ENCODE data around the gene SDR39U1.

SDR39U1 gene

DNA sequence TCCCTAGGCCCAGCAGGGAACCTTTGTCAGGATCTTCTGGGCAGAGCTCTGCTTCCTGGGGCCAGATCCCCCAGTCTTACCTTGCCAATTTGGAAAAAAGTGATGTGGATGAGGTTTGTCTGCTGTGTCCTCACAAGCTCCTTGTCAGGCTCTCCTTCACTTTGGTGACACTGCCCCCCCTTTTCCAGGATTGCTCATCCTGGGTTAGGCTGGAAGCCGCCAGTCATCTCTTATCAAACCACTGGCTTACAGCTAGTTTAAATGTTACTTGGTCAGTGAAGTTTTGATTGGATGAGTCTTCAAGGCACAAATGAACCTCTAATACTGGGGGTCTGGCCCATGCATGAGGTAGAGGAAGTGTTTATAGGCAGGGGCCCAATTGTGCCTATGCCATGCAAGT is 28.5 kb downstream of the SDR39U1 start:
- Histone ChIP-seq H3K79me1 (ENCODE audit: low read length) (no peaks in the 10 kb centered on the region), H3K14ac (ENCODE audit: low read length) (no peak overlapping the region), H3K9me3 (ENCODE audit: insufficient read depth, low read depth, low read length) (no peaks in the 10 kb centered on the region), H3K18ac (ENCODE audit: low read length) (no peak overlapping the region), H3K4me2 (ENCODE audit: low read length) (no peak overlapping the region), H4K91ac (ENCODE audit: low read depth, low read length) (no peak overlapping the region), H3K79me2 (ENCODE audit: control insufficient read depth, insufficient read depth, low read length, poor library complexity) (no peaks in the 10 kb centered on the region), H3K4me1 (ENCODE audit: control insufficient read depth in 1 of 2, insufficient read depth in 2 of 2, low read length in 2 of 2) (no peaks in the 10 kb centered on the region), H4K12ac (ENCODE audit: low read depth, low read length) (no peak overlapping the region), H4K8ac (ENCODE audit: low read depth, low read length) (no peak overlapping the region), H3K27me3 (ENCODE audit: insufficient read depth, low read length) (no peaks in the 10 kb centered on the region), H3K4me3 (ENCODE audit: low read depth, low read length) (no peak overlapping the region), H3K4ac (ENCODE audit: low read depth, low read length) (no peak overlapping the region), H3K9ac (ENCODE audit: low read length) (no peak overlapping the region), H3K36me3 (ENCODE audit: control insufficient read depth in 1 of 2, insufficient read depth in 2 of 2, low read length in 2 of 2) (peaks cover 56 to 62% of the 10 kb centered on the region in 2 experiments), H3K27ac (ENCODE audit: low read depth, low read length) (no peak overlapping the region), H3K23ac (ENCODE audit: low read length) (no peak overlapping the region), H2BK5ac (ENCODE audit: low read depth, low read length, poor library complexity) (no peak overlapping the region), H2AFZ (ENCODE audit: insufficient read depth, low read length, poor library complexity) (no peak overlapping the region), H2AK5ac (ENCODE audit: low read length) (no peak overlapping the region), H2BK120ac (ENCODE audit: insufficient read depth, low read length, poor library complexity) (no peak overlapping the region), H2BK12ac (ENCODE audit: low read length) (no peak overlapping the region)
- DNase-seq = no peak
- WGBS (ENCODE audit: extremely low coverage, insufficient coverage, insufficient read length) = no CpG with 5 or more reads among the region's 1 CpG

DNA sequence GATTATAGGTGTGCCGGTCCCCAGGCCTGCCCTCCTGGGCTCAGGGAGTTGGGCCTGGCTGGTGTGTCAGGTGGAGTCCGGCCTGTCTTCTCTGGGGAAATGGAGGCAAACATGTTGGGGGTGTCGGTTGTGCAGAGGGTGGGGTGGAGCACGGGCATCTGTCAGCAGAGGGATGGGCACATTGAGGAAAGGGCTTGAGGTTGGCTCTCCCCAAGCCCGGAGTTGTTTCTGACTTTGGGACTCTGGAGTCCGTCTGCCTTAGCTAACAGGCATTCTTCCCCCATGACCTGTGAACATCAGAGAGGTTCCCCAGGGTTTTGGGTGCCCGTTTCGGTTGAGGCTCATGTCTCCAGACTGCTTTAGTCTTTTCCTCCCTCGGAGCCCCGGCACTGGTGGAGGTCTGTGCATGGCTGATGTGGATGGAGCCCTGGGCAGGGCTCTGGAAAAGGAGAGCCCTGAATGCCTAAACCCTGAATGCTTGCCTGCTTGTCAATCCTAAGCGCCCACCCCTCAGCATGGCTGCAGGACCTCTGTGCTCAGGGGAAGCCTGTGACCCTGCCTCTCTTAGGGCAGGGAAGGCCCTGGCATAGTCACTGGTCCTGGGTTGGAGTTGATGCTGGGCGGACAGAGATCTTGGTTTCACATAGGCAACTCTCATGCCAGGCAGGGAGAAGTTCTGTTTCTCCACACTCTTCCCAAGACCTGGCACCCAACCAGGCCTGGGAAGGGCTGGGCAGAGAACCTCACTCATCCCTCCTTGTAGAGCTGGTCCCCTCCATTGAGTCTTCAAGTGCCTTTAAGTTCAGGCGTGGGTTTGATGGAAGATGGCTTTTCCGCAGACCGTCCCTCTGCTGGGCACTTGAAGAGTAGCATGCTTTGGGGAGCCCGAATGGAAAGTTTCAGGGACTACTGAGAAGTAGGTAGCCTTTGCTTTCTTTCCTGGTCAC is 30.9 kb downstream of the SDR39U1 start:
- no peak overlapping the region for H3K27ac ChIP-seq (ENCODE audit: low read depth, low read length)
- H3K27me3 ChIP-seq (ENCODE audit: insufficient read depth, low read length) = no peaks in the 10 kb centered on the region
- H4K91ac ChIP-seq (ENCODE audit: low read depth, low read length) = no peak overlapping the region
- no peak overlapping the region for H2BK120ac ChIP-seq (ENCODE audit: insufficient read depth, low read length, poor library complexity)
- no peak overlapping the region for H3K4ac ChIP-seq (ENCODE audit: low read depth, low read length)
- H2BK12ac ChIP-seq (ENCODE audit: low read length) = no peak overlapping the region
- no peak overlapping the region for H3K18ac ChIP-seq (ENCODE audit: low read length)
- H2AFZ ChIP-seq (ENCODE audit: insufficient read depth, low read length, poor library complexity) = no peak overlapping the region
- H4K12ac ChIP-seq (ENCODE audit: low read depth, low read length) = no peak overlapping the region
- H3K9me3 ChIP-seq (ENCODE audit: insufficient read depth, low read depth, low read length) = no peaks in the 10 kb centered on the region
- WGBS (ENCODE audit: extremely low coverage, insufficient coverage, insufficient read length) = no CpG with 5 or more reads among the region's 16 CpGs
- H4K8ac ChIP-seq (ENCODE audit: low read depth, low read length) = no peak overlapping the region
- H3K4me1 ChIP-seq (ENCODE audit: control insufficient read depth in 1 of 2, insufficient read depth in 2 of 2, low read length in 2 of 2) = no peaks in the 10 kb centered on the region
- H2AK5ac ChIP-seq (ENCODE audit: low read length) = no peak overlapping the region
- H3K79me2 ChIP-seq (ENCODE audit: control insufficient read depth, insufficient read depth, low read length, poor library complexity) = no peaks in the 10 kb centered on the region
- no peak overlapping the region for H3K4me2 ChIP-seq (ENCODE audit: low read length)
- H3K36me3 ChIP-seq (ENCODE audit: control insufficient read depth in 1 of 2, insufficient read depth in 2 of 2, low read length in 2 of 2) = peaks cover 74 to 85% of the 10 kb centered on the region in 2 experiments
- H3K4me3 ChIP-seq (ENCODE audit: low read depth, low read length) = no peak overlapping the region
- peak; percentile 47 to 74 for DNase-seq
- H3K79me1 ChIP-seq (ENCODE audit: low read length) = no peaks in the 10 kb centered on the region
- H3K23ac ChIP-seq (ENCODE audit: low read length) = no peak overlapping the region
- no peak overlapping the region for H3K9ac ChIP-seq (ENCODE audit: low read length)
- H2BK5ac ChIP-seq (ENCODE audit: low read depth, low read length, poor library complexity) = no peak overlapping the region
- no peak overlapping the region for H3K14ac ChIP-seq (ENCODE audit: low read length)

DNA sequence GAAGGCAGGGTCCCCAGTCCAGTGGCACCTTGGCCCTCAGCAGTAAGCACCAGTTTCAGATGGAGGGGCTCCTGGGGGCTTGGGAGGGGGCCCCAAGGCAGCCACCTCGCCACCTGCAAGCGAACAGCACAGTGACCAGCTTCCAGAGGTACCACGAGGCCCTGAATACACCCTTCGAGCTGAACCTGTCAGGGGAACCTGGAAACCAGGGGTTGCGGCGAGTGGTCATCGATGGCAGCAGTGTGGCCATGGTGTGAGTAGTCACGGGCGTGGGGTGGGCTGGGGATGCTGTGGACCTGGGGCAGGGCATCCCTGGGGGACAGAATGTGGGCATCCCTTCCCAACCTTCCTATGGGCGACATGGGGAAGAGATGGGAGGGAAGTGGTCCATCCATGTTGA is 32.6 kb downstream of the SDR39U1 start:
- no CpG with 5 or more reads among the region's 10 CpGs for WGBS (ENCODE audit: extremely low coverage, insufficient coverage, insufficient read length)

DNA sequence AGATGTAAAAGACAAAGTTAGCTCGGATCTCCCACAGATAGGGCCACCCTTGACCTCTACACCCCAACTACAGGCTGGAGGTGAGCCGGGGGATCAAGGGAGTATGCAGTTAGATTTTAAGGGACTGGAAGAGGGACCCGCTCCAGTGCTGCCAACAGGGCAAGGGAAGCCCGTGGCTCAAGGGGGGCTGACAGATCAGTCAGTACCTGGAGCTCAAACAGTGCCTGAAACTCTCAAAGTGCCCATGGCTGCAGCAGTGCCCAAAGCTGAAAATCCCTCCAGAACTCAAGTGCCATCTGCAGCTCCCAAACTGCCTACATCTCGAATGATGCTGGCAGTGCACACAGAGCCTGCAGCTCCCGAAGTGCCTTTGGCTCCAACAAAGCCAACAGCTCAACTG is 33.4 kb downstream of the SDR39U1 start:
- H2BK120ac ChIP-seq (ENCODE audit: insufficient read depth, low read length, poor library complexity) = no peak overlapping the region
- no peak overlapping the region for H2AFZ ChIP-seq (ENCODE audit: insufficient read depth, low read length, poor library complexity)
- H4K91ac ChIP-seq (ENCODE audit: low read depth, low read length) = no peak overlapping the region
- no peak overlapping the region for H4K12ac ChIP-seq (ENCODE audit: low read depth, low read length)
- H3K4me2 ChIP-seq (ENCODE audit: low read length) = no peak overlapping the region
- H3K36me3 ChIP-seq (ENCODE audit: control insufficient read depth in 1 of 2, insufficient read depth in 2 of 2, low read length in 2 of 2) = peaks cover 61 to 70% of the 10 kb centered on the region in 2 experiments
- H3K14ac ChIP-seq (ENCODE audit: low read length) = no peak overlapping the region
- H3K23ac ChIP-seq (ENCODE audit: low read length) = no peak overlapping the region
- H3K4ac ChIP-seq (ENCODE audit: low read depth, low read length) = no peak overlapping the region
- H3K4me1 ChIP-seq (ENCODE audit: control insufficient read depth in 1 of 2, insufficient read depth in 2 of 2, low read length in 2 of 2) = no peaks in the 10 kb centered on the region
- no peak overlapping the region for H2BK12ac ChIP-seq (ENCODE audit: low read length)
- no peak overlapping the region for H3K27ac ChIP-seq (ENCODE audit: low read depth, low read length)
- H3K9me3 ChIP-seq (ENCODE audit: insufficient read depth, low read depth, low read length) = no peaks in the 10 kb centered on the region
- no peak overlapping the region for H4K8ac ChIP-seq (ENCODE audit: low read depth, low read length)
- H2BK5ac ChIP-seq (ENCODE audit: low read depth, low read length, poor library complexity) = no peak overlapping the region
- H3K18ac ChIP-seq (ENCODE audit: low read length) = no peak overlapping the region
- no peak overlapping the region for H2AK5ac ChIP-seq (ENCODE audit: low read length)
- H3K4me3 ChIP-seq (ENCODE audit: low read depth, low read length) = no peak overlapping the region
- DNase-seq = no peak
- no peak overlapping the region for H3K9ac ChIP-seq (ENCODE audit: low read length)
- H3K79me2 ChIP-seq (ENCODE audit: control insufficient read depth, insufficient read depth, low read length, poor library complexity) = no peaks in the 10 kb centered on the region
- no CpG with 5 or more reads among the region's 6 CpGs for WGBS (ENCODE audit: extremely low coverage, insufficient coverage, insufficient read length)
- no peaks in the 10 kb centered on the region for H3K79me1 ChIP-seq (ENCODE audit: low read length)
- H3K27me3 ChIP-seq (ENCODE audit: insufficient read depth, low read length) = no peaks in the 10 kb centered on the region

More for the DNA sequence above, 32.6 kb downstream of the SDR39U1 start:
- no peak overlapping the region for H3K4ac ChIP-seq (ENCODE audit: low read depth, low read length)
- H3K27me3 ChIP-seq (ENCODE audit: insufficient read depth, low read length) = no peaks in the 10 kb centered on the region
- H2AFZ ChIP-seq (ENCODE audit: insufficient read depth, low read length, poor library complexity) = no peak overlapping the region
- no peaks in the 10 kb centered on the region for H3K79me2 ChIP-seq (ENCODE audit: control insufficient read depth, insufficient read depth, low read length, poor library complexity)
- no peaks in the 10 kb centered on the region for H3K79me1 ChIP-seq (ENCODE audit: low read length)
- no peak overlapping the region for H3K18ac ChIP-seq (ENCODE audit: low read length)
- H4K12ac ChIP-seq (ENCODE audit: low read depth, low read length) = no peak overlapping the region
- no peak overlapping the region for H3K4me3 ChIP-seq (ENCODE audit: low read depth, low read length)
- H2BK120ac ChIP-seq (ENCODE audit: insufficient read depth, low read length, poor library complexity) = no peak overlapping the region
- no peak overlapping the region for H3K4me2 ChIP-seq (ENCODE audit: low read length)
- H3K4me1 ChIP-seq (ENCODE audit: control insufficient read depth in 1 of 2, insufficient read depth in 2 of 2, low read length in 2 of 2) = no peaks in the 10 kb centered on the region
- no peak for DNase-seq
- no peak overlapping the region for H4K8ac ChIP-seq (ENCODE audit: low read depth, low read length)
- H4K91ac ChIP-seq (ENCODE audit: low read depth, low read length) = no peak overlapping the region
- no peaks in the 10 kb centered on the region for H3K9me3 ChIP-seq (ENCODE audit: insufficient read depth, low read depth, low read length)
- no peak overlapping the region for H2BK12ac ChIP-seq (ENCODE audit: low read length)
- H3K14ac ChIP-seq (ENCODE audit: low read length) = no peak overlapping the region
- peaks cover 67 to 74% of the 10 kb centered on the region in 2 experiments for H3K36me3 ChIP-seq (ENCODE audit: control insufficient read depth in 1 of 2, insufficient read depth in 2 of 2, low read length in 2 of 2)
- no peak overlapping the region for H3K9ac ChIP-seq (ENCODE audit: low read length)
- H2AK5ac ChIP-seq (ENCODE audit: low read length) = no peak overlapping the region
- no peak overlapping the region for H3K23ac ChIP-seq (ENCODE audit: low read length)
- no peak overlapping the region for H3K27ac ChIP-seq (ENCODE audit: low read depth, low read length)
- no peak overlapping the region for H2BK5ac ChIP-seq (ENCODE audit: low read depth, low read length, poor library complexity)
